SU-DHL-6 (cell line): ENCODE measurements around the gene ODAD2.

Experiments
- H2AFZ ChIP-seq: fragments of 200-600 bp; sonication (generic); 2 replicates; pipeline ENCODE4 v1.6.1; 2014; ENCODE audit warnings: low read depth, mild to moderate bottlenecking, moderate library complexity, mixed read lengths, antibody characterized with exemption, low read length; ENCODE audit not compliant: severe bottlenecking
- H3F3A ChIP-seq: fragments of 200-600 bp; shearing (Covaris generic); 2 replicates; pipeline ENCODE4 v1.6.0; 2016; ENCODE audit warnings: antibody characterized with exemption, mild to moderate bottlenecking; ENCODE audit not compliant: insufficient read depth
- H3K27ac ChIP-seq: fragments of 200-600 bp; sonication (generic); 2 replicates; pipeline ENCODE4 v1.5.1; 2016; ENCODE audit warnings: low read depth, mild to moderate bottlenecking, low read length, moderate library complexity, mixed read lengths
- H3K27me3 ChIP-seq: fragments of 200-600 bp; sonication (generic), shearing (Covaris generic); 2 replicates; pipeline ENCODE4 v1.6.0; 2014; ENCODE audit warnings: mild to moderate bottlenecking, low read length
- H3K36me3 ChIP-seq: fragments of 200-600 bp; sonication (generic); 2 replicates; pipeline ENCODE4 v1.6.1; 2014; ENCODE audit warnings: mild to moderate bottlenecking, low read length, mixed read lengths
- H3K4me2 ChIP-seq: fragments of 300-600, 200-600 bp; shearing (Covaris generic), sonication (generic); 2 replicates; pipeline ENCODE4 v1.6.0; 2014; ENCODE audit warnings: low read length, low read depth, mild to moderate bottlenecking; ENCODE audit not compliant: poor library complexity, severe bottlenecking
- H3K4me3 ChIP-seq: fragments of 200-600 bp; sonication (generic); 2 replicates; pipeline ENCODE4 v1.5.1; 2014; ENCODE audit warnings: antibody characterized with exemption, low read length, mild to moderate bottlenecking, mixed read lengths; ENCODE audit not compliant: insufficient read depth, poor library complexity, severe bottlenecking
- H3K79me2 ChIP-seq: fragments of 200-600 bp; sonication (generic); 2 replicates; pipeline ENCODE4 v1.6.1; 2014; ENCODE audit warnings: mild to moderate bottlenecking, low read length, moderate library complexity; ENCODE audit not compliant: insufficient read depth
- H3K9ac ChIP-seq: fragments of 200-600 bp; sonication (generic); 2 replicates; pipeline ENCODE4 v1.7.0; 2014; ENCODE audit warnings: mild to moderate bottlenecking, low read length
- H3K9me2 ChIP-seq: fragments of 200-600 bp; sonication (generic); replicated peaks from 2 replicates; pipeline ENCODE4 v1.6.1; 2014; ENCODE audit warnings: low read length; ENCODE audit not compliant: insufficient read depth
- H3K9me3 ChIP-seq: fragments of 200-600 bp; sonication (generic); 2 replicates; pipeline ENCODE4 v1.6.1; 2014; ENCODE audit warnings: low read length, mixed read lengths; ENCODE audit not compliant: insufficient read depth
- H4K20me1 ChIP-seq: fragments of 200-600 bp; sonication (generic); 2 replicates; pipeline ENCODE4 v1.6.1; 2014; ENCODE audit warnings: low read depth, mild to moderate bottlenecking, antibody characterized with exemption, low read length, moderate library complexity, mixed read lengths
- EZH2phosphoT487 ChIP-seq: fragments of 200-600 bp; sonication (generic), shearing (Covaris generic); conservative IDR thresholded peaks from 2 replicates; pipeline ENCODE4 v1.6.1; 2018; ENCODE audit warnings: mild to moderate bottlenecking, antibody characterized with exemption, low read length, moderate library complexity, mixed read lengths
- TF ChIP-seq, protein P1 (sequence below): fragments of 200-600 bp; sonication (generic); IDR thresholded peaks from one replicate; pipeline ENCODE4 v1.5.1; 2017; ENCODE audit warnings: antibody characterized with exemption, mild to moderate bottlenecking, low read length, moderate library complexity; ENCODE audit not compliant: insufficient read depth, poor library complexity, severe bottlenecking

The ODAD2 gene

DNA sequence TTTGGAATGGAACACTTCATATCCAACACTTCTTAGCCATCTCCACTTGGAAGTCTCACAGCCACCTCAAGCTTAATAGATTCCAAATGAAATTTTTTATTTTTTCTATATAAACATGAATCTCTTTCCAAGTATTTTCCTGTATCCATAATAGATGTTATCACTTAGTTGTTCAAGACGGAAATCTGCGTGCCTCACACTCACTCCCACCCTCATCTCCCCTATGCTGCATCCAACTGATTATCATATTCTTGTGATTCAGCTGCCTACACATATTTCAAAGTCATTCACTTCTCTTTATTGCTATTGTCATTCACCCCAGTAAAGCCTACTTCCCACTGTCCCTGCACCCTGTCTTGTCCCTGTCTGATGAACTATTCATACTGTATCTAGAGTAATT is 183.0 kb downstream of the ODAD2 start:
- Histone ChIP-seq H3K4me3 (no peak overlapping the region), H2AFZ (no peak overlapping the region), H3K9me2 (no peaks in the 10 kb centered on the region), H4K20me1 (no peaks in the 10 kb centered on the region), H3K9ac (no peak overlapping the region), H3K4me2 (no peak overlapping the region), H3F3A (no peaks in the 10 kb centered on the region), H3K9me3 (no peaks in the 10 kb centered on the region), H3K36me3 (no peaks in the 10 kb centered on the region), H3K79me2 (no peaks in the 10 kb centered on the region), H3K27ac (no peak overlapping the region), H3K27me3 (no peaks in the 10 kb centered on the region)
- TF ChIP-seq, protein P1, sequence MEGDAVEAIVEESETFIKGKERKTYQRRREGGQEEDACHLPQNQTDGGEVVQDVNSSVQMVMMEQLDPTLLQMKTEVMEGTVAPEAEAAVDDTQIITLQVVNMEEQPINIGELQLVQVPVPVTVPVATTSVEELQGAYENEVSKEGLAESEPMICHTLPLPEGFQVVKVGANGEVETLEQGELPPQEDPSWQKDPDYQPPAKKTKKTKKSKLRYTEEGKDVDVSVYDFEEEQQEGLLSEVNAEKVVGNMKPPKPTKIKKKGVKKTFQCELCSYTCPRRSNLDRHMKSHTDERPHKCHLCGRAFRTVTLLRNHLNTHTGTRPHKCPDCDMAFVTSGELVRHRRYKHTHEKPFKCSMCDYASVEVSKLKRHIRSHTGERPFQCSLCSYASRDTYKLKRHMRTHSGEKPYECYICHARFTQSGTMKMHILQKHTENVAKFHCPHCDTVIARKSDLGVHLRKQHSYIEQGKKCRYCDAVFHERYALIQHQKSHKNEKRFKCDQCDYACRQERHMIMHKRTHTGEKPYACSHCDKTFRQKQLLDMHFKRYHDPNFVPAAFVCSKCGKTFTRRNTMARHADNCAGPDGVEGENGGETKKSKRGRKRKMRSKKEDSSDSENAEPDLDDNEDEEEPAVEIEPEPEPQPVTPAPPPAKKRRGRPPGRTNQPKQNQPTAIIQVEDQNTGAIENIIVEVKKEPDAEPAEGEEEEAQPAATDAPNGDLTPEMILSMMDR = no peak
- TF ChIP-seq EZH2phosphoT487 = no peak

DNA sequence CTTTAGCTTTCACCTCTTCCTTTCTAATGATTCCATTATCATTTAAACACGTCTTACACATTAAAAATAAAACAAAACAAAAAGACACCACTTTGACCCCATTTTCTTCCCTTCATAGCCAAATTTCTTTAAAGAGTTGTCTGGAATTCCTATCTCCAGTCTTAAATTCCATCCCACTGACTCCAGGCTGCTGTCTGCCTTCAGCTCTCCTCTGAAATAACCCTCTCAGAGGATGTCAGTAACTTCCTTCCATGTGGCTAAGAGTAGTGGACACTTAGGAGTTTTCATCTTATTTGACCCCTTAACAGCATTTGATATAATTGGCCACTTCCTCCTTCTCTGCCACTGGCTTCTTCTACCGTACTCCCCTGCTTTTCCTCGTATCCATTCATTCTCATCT is 183.6 kb downstream of the ODAD2 start:
- H3K4me3 ChIP-seq = no peak overlapping the region
- H2AFZ ChIP-seq = no peak overlapping the region
- no peaks in the 10 kb centered on the region for H3K9me3 ChIP-seq
- no peaks in the 10 kb centered on the region for H3K9me2 ChIP-seq
- no peaks in the 10 kb centered on the region for H3K79me2 ChIP-seq
- TF ChIP-seq, protein P1 = no peak
- TF ChIP-seq EZH2phosphoT487 = no peak
- H3K4me2 ChIP-seq = no peak overlapping the region
- no peaks in the 10 kb centered on the region for H4K20me1 ChIP-seq
- no peaks in the 10 kb centered on the region for H3K27me3 ChIP-seq
- H3K9ac ChIP-seq = no peak overlapping the region
- no peaks in the 10 kb centered on the region for H3K36me3 ChIP-seq
- no peak overlapping the region for H3K27ac ChIP-seq
- H3F3A ChIP-seq = no peaks in the 10 kb centered on the region

- Histone ChIP-seq H3K27ac (no peak overlapping the region), H3K36me3 (no peaks in the 10 kb centered on the region), H3K79me2 (no peaks in the 10 kb centered on the region), H3K9me3 (no peaks in the 10 kb centered on the region), H3K9ac (no peak overlapping the region), H3K9me2 (no peaks in the 10 kb centered on the region), H2AFZ (no peak overlapping the region), H3K4me2 (no peak overlapping the region), H3K4me3 (no peak overlapping the region), H4K20me1 (no peaks in the 10 kb centered on the region), H3F3A (no peaks in the 10 kb centered on the region), H3K27me3 (no peaks in the 10 kb centered on the region)
- no peak for TF ChIP-seq EZH2phosphoT487
- TF ChIP-seq, protein P1 = no peak
These were observed 193.7 kb downstream of the ODAD2 start for GRCh38 chr10:27805180-27805579.
